Psoas muscle (tissue), 8 donors: ENCODE data around the gene FBXO4. TPM values are rescaled to one million over a fixed set of nuclear protein-coding genes. Genes with fewer than 3 reads are reported as not detected.

Source experiments
- ATAC-seq, 4 donors: fragments of 200-7000 bp; cut with Tn5 transposase; one replicate each; pipeline ENCODE4 v1.9.1; 2020; ENCODE audit warnings: moderate library complexity in 3 of 4, mild to moderate bottlenecking in 2 of 4
- DNase-seq, 2 donors: peaks; one replicate each; pipeline ENCODE4 v3.0.0-alpha.2; 2020
- H3K27ac ChIP-seq: fragments of 200-600 bp; one replicate; pipeline ENCODE4 v1.8.0; 2022
- H3K27me3 ChIP-seq, 3 donors: fragments of 200-600 bp in 1 of 3; one replicate each; pipeline versions ENCODE4 v1.6.1 to v1.8.0; 2013 to 2022; ENCODE audit warnings: low read length in 2 of 3, mild to moderate bottlenecking in 2 of 3, moderate library complexity in 1 of 3; ENCODE audit not compliant: insufficient read depth in 3 of 3
- H3K36me3 ChIP-seq, 2 donors: fragments of 200-600 bp in 1 of 2; one replicate each; pipeline versions ENCODE4 v1.6.1 to v1.8.0; 2013 to 2022; ENCODE audit warnings: low read depth in 1 of 2, mild to moderate bottlenecking in 1 of 2, moderate library complexity in 1 of 2; ENCODE audit not compliant: insufficient read depth in 1 of 2
- H3K4me1 ChIP-seq: fragments of 200-600 bp; one replicate; pipeline ENCODE4 v1.8.0; 2022
- H3K4me3 ChIP-seq: fragments of 200-600 bp; one replicate; pipeline ENCODE4 v1.8.0; 2022; ENCODE audit warnings: mild to moderate bottlenecking
- H3K9me3 ChIP-seq: fragments of 200-600 bp; one replicate; pipeline ENCODE4 v1.8.0; 2022
- CTCF ChIP-seq: fragments of 200-600 bp; IDR thresholded peaks from one replicate; pipeline ENCODE4 v1.8.0; 2022; ENCODE audit warnings: antibody characterized with exemption
- WGBS, 3 donors: extraction: QIAGEN DNeasy Blood & Tissue Kit; methylation state at CpG; one replicate each; pipeline versions ENCODE4 v1.1.6 to v1.1.7; 2013; 5-methylcytosine and 5-hydroxymethylcytosine counted together
- intact Hi-C, 2 donors: fragments of 100-400 bp; cut with DNase I; formaldehyde crosslinking; loops; one replicate each; pipeline versions ENCODE4 v1.11.0 to v1.14.2; 2022
- polyA plus RNA-seq, 3 donors: library from polyadenylated mRNA; stranded (reverse); fragments of 200-250 nt; gene quantifications; one replicate each; pipeline ENCODE4 v1.2.3, GENCODE V29; 2013
- total RNA-seq, 4 donors: library from RNA; stranded (reverse); fragmentation: NEBNext Ultra II Directional in 2 of 4; extraction: Animal tissue kit (Norgen Biotek cat#: 25700) in 2 of 4; gene quantifications; one replicate each; pipeline versions ENCODE4 v1.2.1 to v1.2.4, GENCODE V29; 2021 to 2023
- donor health status: healthy with polysubstance abuse.
- donor health status: DM: no; HTN: no; CAD: no; lungs with moderate emphysema.
- donor health status: Bipolar disorder and iron deficiency.
- donor health status: healthy.
- donor health status: DM: yes; HTN: yes; CAD: no.
- donor health status: DM: no; HTN: no; CAD: no.
- donor health status: DM: no; HTN: no; CAD: no.
- donor health status: DM: yes; HTN: yes; CAD: no.

The FBXO4 gene
- total and polyA plus RNA-seq, 7 donors, result 1.2 to 4.3 (median 2.6) TPM

- Histone ChIP-seq H3K36me3 (no peaks in the 10 kb centered on the region), H3K4me3 (no peak overlapping the region), H3K27ac (no peak overlapping the region), H3K27me3 (no peaks in the 10 kb centered on the region), H3K4me1 (no peaks in the 10 kb centered on the region), H3K9me3 (no peaks in the 10 kb centered on the region)
- no peak for ATAC-seq
- DNase-seq, result no peak
- intact Hi-C loops, result no loop called here
- TF ChIP-seq CTCF, result no peak
These were observed 58.2 kb downstream of the FBXO4 start for GRCh38 chr5:41983284-41983683.

GRCh38 chr5:41985945-41986695, 61.0 kb downstream of the FBXO4 start:
- TF ChIP-seq CTCF, result no peak

More at GRCh38 chr5:41985945-41986695, 61.0 kb downstream of the FBXO4 start:
- H3K36me3 ChIP-seq, result no peaks in the 10 kb centered on the region
- H3K4me1 ChIP-seq, result no peaks in the 10 kb centered on the region
- ATAC-seq (no peak), DNase-seq (no peak)
- no peaks in the 10 kb centered on the region for H3K9me3 ChIP-seq
- no peak overlapping the region for H3K27ac ChIP-seq
- H3K27me3 ChIP-seq, result no peaks in the 10 kb centered on the region
- no peak overlapping the region for H3K4me3 ChIP-seq
- intact Hi-C loops, result no loop called here
- WGBS, 3 donors, result 69 to 70% (median 69%) methylated on average over 3 of the region's 3 CpGs

Other genes starting within 250 kb of the FBXO4 start
- gene OXCT1, start 54.9 kb upstream of the FBXO4 start, total RNA-seq, result 10 to 100 TPM; 10.7 to 22.1 (median 20.5) TPM
- gene OXCT1, start 54.9 kb upstream of the FBXO4 start, polyA plus RNA-seq, result 1 to 10 TPM; 5.5 to 7.1 (median 5.9) TPM
- gene RIMOC1, start 20.9 kb upstream of the FBXO4 start, total RNA-seq, result 1 to 10 TPM; 5.9 to 9.7 (median 8.6) TPM
- gene RIMOC1, start 20.9 kb upstream of the FBXO4 start, polyA plus RNA-seq, result 1 to 10 TPM; 2.1 to 6.8 (median 4.2) TPM